OCI-LY1 (cell line): ENCODE measurements around the gene ALDH1A3.

Experiments
- EZH2 ChIP-seq: fragments of 200-600 bp; sonication (generic), shearing (Covaris generic); IDR thresholded peaks from 2 replicates; pipeline ENCODE4 v1.8.0; 2017; ENCODE audit warnings: borderline replicate concordance, mixed run types, mild to moderate bottlenecking, antibody characterized with exemption, low read length, moderate library complexity, mixed read lengths
- TF ChIP-seq, protein P1 (sequence below): fragments of 200-600 bp; sonication (generic), shearing (Covaris generic); IDR thresholded peaks from 2 replicates; pipeline ENCODE4 v1.5.1; 2017; ENCODE audit warnings: mild to moderate bottlenecking, antibody characterized with exemption, low read length, moderate library complexity, mixed read lengths

DNA sequence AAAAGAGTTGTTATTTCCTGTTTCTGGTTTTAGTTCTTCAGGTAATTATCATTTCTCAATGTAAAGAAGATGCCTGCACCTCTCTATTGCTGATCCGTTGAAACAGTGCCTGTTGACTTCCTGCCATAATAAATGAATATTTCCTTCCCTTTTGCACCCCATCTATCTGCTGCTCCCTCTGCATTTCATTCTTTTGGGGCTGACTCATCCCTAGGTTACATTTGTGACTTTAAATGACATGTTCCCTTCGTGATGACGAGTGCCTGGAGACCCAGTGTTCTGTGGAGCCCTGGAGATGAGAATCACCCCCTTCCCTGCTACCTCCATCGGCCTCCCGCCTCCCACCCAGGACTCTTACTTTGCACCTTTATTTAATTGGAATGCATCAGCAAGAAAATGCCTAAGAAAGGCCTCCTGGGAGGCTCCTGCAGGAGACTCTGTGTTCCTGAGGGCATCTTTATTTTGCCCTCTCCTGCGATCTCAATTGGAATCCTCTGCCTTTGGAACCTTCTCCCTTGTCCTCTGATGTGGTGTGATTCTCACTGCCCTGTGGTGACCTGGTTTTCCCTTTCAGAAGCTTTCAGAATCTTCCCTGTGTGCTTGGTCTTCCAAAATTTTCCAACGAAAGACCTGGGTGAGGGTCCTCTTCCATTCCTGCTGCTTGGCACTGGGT is 53.2 kb downstream of the ALDH1A3 start:
- TF ChIP-seq, protein P1, sequence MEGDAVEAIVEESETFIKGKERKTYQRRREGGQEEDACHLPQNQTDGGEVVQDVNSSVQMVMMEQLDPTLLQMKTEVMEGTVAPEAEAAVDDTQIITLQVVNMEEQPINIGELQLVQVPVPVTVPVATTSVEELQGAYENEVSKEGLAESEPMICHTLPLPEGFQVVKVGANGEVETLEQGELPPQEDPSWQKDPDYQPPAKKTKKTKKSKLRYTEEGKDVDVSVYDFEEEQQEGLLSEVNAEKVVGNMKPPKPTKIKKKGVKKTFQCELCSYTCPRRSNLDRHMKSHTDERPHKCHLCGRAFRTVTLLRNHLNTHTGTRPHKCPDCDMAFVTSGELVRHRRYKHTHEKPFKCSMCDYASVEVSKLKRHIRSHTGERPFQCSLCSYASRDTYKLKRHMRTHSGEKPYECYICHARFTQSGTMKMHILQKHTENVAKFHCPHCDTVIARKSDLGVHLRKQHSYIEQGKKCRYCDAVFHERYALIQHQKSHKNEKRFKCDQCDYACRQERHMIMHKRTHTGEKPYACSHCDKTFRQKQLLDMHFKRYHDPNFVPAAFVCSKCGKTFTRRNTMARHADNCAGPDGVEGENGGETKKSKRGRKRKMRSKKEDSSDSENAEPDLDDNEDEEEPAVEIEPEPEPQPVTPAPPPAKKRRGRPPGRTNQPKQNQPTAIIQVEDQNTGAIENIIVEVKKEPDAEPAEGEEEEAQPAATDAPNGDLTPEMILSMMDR: no peak
- no peak for TF ChIP-seq EZH2
